ENCODE measurements around the gene CPNE7. TPM values are rescaled to one million over a fixed set of nuclear protein-coding genes. Genes with fewer than 3 reads are reported as not detected.

Gene CPNE7
- total RNA-seq, 1 donor from 2014 or later = 1.2 TPM

DNA sequence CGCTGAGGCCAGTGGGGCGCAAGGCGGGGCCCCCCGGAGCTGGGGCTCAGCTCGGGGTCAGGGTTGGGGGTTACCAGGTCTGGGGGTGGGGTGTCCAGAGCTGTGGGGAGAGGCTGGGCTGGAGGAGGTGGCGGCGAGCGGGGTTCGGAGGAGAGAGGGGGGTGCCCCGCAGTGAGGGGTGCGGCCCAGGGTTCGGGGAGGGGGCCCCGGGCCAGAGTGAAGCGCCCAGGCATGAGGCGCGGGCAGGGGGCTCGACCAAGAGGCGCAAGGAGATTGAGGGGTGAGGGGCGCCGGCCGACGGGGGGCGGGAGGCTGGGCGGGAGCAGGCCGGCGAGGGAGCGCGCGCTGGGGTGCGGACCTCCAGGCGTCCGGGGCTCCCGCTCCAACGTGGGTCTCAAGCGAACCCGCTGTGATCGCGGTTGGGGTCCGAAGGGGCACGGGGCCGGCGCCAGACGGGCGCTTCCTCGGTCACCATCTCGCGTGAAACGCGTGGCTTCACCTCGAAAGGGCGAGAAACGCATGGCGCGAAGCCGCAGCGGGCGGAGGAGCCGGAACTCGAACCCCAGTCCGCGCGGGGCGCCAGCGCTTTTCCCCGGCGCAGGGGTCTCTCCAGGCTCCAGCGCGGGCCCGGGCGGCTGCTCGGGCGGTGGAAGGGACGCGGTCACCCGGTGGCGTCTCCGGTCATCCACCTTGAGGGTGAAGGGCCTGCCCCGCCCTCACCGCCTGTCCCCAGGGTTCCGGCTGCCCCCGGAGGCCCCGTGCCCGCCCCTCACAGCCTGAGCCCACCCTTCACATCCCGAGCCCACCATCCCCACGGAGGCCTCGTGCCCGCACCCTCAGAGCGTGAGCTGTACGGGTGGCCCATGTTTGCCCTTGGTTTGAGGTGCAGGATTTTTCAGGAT, 846 bp downstream of the CPNE7 start:
- TF ChIP-seq, protein P1, sequence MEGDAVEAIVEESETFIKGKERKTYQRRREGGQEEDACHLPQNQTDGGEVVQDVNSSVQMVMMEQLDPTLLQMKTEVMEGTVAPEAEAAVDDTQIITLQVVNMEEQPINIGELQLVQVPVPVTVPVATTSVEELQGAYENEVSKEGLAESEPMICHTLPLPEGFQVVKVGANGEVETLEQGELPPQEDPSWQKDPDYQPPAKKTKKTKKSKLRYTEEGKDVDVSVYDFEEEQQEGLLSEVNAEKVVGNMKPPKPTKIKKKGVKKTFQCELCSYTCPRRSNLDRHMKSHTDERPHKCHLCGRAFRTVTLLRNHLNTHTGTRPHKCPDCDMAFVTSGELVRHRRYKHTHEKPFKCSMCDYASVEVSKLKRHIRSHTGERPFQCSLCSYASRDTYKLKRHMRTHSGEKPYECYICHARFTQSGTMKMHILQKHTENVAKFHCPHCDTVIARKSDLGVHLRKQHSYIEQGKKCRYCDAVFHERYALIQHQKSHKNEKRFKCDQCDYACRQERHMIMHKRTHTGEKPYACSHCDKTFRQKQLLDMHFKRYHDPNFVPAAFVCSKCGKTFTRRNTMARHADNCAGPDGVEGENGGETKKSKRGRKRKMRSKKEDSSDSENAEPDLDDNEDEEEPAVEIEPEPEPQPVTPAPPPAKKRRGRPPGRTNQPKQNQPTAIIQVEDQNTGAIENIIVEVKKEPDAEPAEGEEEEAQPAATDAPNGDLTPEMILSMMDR (IDR thresholded peaks at IDR 0.05; ENCODE audit: unreplicated experiment) = no peak
- Mint-ChIP-seq H3K4me1 (peaks cover 1% of the 10 kb centered on the region), H3K36me3 (no peaks in the 10 kb centered on the region), H3K27ac (no peak overlapping the region), H3K4me3 (no peak overlapping the region), H3K27me3 (ENCODE audit: low read depth) (peaks cover 60% of the 10 kb centered on the region), H3K9me3 (no peaks in the 10 kb centered on the region)
- no peak for DNase-seq (ENCODE audit: low spot score in 2 of 2, unreplicated experiment in 2 of 2)

- Mint-ChIP-seq H3K36me3 (no peaks in the 10 kb centered on the region), H3K4me3 (no peak overlapping the region), H3K4me1 (peaks cover 1% of the 10 kb centered on the region), H3K9me3 (no peaks in the 10 kb centered on the region), H3K27ac (no peak overlapping the region), H3K27me3 (ENCODE audit: low read depth) (peaks cover 52% of the 10 kb centered on the region)
- TF ChIP-seq, protein P1 (IDR thresholded peaks at IDR 0.05; ENCODE audit: unreplicated experiment) = no peak
- no peak for DNase-seq (ENCODE audit: low spot score in 2 of 2, unreplicated experiment in 2 of 2)
These were observed 1.6 kb downstream of the CPNE7 start for GRCh38 chr16:89577055-89577759.

DNA sequence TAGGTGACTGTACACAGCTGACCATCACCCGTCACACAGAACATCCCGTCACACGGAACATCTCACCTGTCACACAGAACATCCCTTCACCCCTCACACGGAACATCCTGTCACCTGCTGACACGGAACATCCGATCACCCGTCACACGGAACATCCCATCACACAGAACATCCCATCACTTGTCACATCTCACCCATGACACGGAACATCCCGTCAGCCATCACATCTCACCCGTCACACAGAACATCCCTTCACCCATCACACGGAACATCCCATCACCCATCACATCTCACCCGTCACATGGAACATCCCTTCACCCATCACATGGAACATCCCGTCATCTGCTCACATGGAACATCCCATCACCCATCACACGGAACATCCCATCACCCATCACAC, 3.8 kb downstream of the CPNE7 start:
- TF ChIP-seq, protein P1 (IDR thresholded peaks at IDR 0.05; ENCODE audit: unreplicated experiment) = no peak
- Mint-ChIP-seq H3K4me1 (peaks cover 1% of the 10 kb centered on the region), H3K9me3 (no peaks in the 10 kb centered on the region), H3K27ac (no peak overlapping the region), H3K4me3 (no peak overlapping the region), H3K36me3 (no peaks in the 10 kb centered on the region), H3K27me3 (ENCODE audit: low read depth) (peaks cover 31% of the 10 kb centered on the region)
- no peak for DNase-seq (ENCODE audit: low spot score in 2 of 2, unreplicated experiment in 2 of 2)

DNA sequence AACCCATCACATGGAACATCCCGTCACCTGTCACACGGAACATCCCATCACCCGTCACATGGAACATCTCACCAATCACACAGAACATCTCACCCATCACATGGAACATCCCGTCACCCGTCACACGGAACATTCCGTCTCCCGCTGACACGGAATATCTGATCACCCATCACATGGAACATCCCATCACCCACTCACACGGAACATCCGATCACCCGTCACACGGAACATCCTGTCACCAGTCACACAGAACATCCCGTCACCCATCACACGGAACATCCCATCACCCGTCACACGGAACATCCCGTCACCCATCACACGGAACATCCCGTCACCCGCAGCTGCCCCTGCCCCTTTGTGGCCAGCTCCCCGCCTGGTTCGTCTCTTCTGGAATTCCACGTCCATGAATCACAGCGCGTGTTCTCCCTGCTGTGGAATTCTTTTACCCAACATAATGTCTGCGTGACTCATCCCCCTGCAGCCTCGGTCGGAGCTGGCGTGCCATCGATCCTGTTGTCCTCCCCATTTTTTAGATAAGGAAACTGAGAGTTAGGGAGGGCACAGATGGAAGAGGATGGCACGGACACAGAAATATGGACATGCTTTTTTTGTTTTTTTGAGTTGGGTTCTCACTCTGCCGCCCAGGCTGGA, 5.6 kb downstream of the CPNE7 start:
- H3K4me3 Mint-ChIP-seq = no peak overlapping the region
- no peaks in the 10 kb centered on the region for H3K36me3 Mint-ChIP-seq
- H3K27ac Mint-ChIP-seq = no peak overlapping the region
- H3K4me1 Mint-ChIP-seq = no peaks in the 10 kb centered on the region
- TF ChIP-seq, protein P1 (IDR thresholded peaks at IDR 0.05; ENCODE audit: unreplicated experiment) = no peak
- H3K9me3 Mint-ChIP-seq = no peaks in the 10 kb centered on the region
- no peak for DNase-seq (ENCODE audit: low spot score in 2 of 2, unreplicated experiment in 2 of 2)
- H3K27me3 Mint-ChIP-seq (ENCODE audit: low read depth) = peaks cover 23% of the 10 kb centered on the region

- H3K9me3 Mint-ChIP-seq = no peaks in the 10 kb centered on the region
- H3K27me3 Mint-ChIP-seq (ENCODE audit: low read depth) = peaks cover 19% of the 10 kb centered on the region
- no peak overlapping the region for H3K27ac Mint-ChIP-seq
- no peaks in the 10 kb centered on the region for H3K4me1 Mint-ChIP-seq
- TF ChIP-seq, protein P1 (IDR thresholded peaks at IDR 0.05; ENCODE audit: unreplicated experiment) = no peak
- H3K36me3 Mint-ChIP-seq = no peaks in the 10 kb centered on the region
- no peak overlapping the region for H3K4me3 Mint-ChIP-seq
- no peak for DNase-seq (ENCODE audit: low spot score in 2 of 2, unreplicated experiment in 2 of 2)
These were observed 6.5 kb downstream of the CPNE7 start for GRCh38 chr16:89581861-89582563.

Measured in mesothelial cell of epicardium (in vitro differentiated cells).